Heart left ventricle (tissue), 16 donors: Measurements from ENCODE around the gene NT5C3B. TPM values are rescaled to one million over a fixed set of nuclear protein-coding genes. Genes with fewer than 3 reads are reported as not detected.

Experiments used
- ATAC-seq, 4 donors: fragments of 200-7000 bp; cut with Tn5 transposase; one replicate each; pipeline ENCODE4 v1.9.1; 2020 to 2022; ENCODE audit warnings: moderate library complexity in 4 of 4, mild to moderate bottlenecking in 3 of 4, moderate number of reproducible peaks in 1 of 4
- DNase-seq, 5 donors: peaks; one replicate each; pipeline ENCODE4 v3.0.0-alpha.2; 2020
- H3K27ac ChIP-seq, 12 donors: fragments of 200-600 bp; sonication (generic) in 4 of 12; one replicate each; pipeline versions ENCODE4 v1.5.0 to v1.8.0; 2016 to 2022; ENCODE audit warnings: mild to moderate bottlenecking in 2 of 12
- H3K27me3 ChIP-seq, 9 donors: fragments of 200-600 bp; sonication (generic) in 2 of 9; one replicate each; pipeline versions ENCODE4 v1.5.1 to v1.8.0; 2016 to 2022; ENCODE audit warnings: mild to moderate bottlenecking in 3 of 9
- H3K36me3 ChIP-seq, 9 donors: fragments of 200-600 bp; sonication (generic) in 2 of 9; one replicate each; pipeline versions ENCODE4 v1.5.0 to v1.8.0; 2018 to 2022; ENCODE audit warnings: mild to moderate bottlenecking in 2 of 9
- H3K4me1 ChIP-seq, 12 donors: fragments of 200-600 bp; sonication (generic) in 4 of 12; one replicate each; pipeline versions ENCODE4 v1.5.0 to v1.8.0; 2016 to 2022; ENCODE audit warnings: mild to moderate bottlenecking in 3 of 12
- H3K4me3 ChIP-seq, 12 donors: fragments of 200-600 bp; sonication (generic) in 4 of 12; one replicate each; pipeline versions ENCODE4 v1.5.0 to v1.8.0; 2017 to 2022; ENCODE audit warnings: mild to moderate bottlenecking in 9 of 12, moderate library complexity in 4 of 12
- H3K9me3 ChIP-seq, 12 donors: fragments of 200-600 bp; sonication (generic) in 4 of 12; one replicate each; pipeline versions ENCODE4 v1.5.0 to v1.8.0; 2016 to 2022; ENCODE audit warnings: mild to moderate bottlenecking in 1 of 12
- CTCF ChIP-seq, 12 donors: fragments of 200-600 bp; sonication (generic) in 4 of 12; IDR thresholded peaks; one replicate each; pipeline versions ENCODE4 v1.5.0 to v1.8.0; 2018 to 2022; ENCODE audit warnings: antibody characterized with exemption in 12 of 12, mild to moderate bottlenecking in 5 of 12
- POLR2A ChIP-seq, 2 donors: fragments of 450-650 bp; IDR thresholded peaks; one replicate each; pipeline ENCODE4 v1.6.1; 2017; ENCODE audit warnings: antibody characterized with exemption in 2 of 2, mild to moderate bottlenecking in 2 of 2, moderate library complexity in 2 of 2
- WGBS, 4 donors: extraction: QIAGEN DNeasy Blood & Tissue Kit in 2 of 4; methylation state at CpG; one replicate each; pipeline versions ENCODE4 v1.1.5 to v1.1.7; 2013 to 2018; 5-methylcytosine and 5-hydroxymethylcytosine counted together
- intact Hi-C, 10 donors: fragments of 100-400 bp; cut with DNase I; formaldehyde crosslinking; loops; one replicate each; pipeline versions ENCODE4 v1.11.1 to v1.14.2; 2022
- polyA plus RNA-seq, 2 donors: library from polyadenylated mRNA; stranded (reverse); fragments of 200-250 nt; gene quantifications; one replicate each; pipeline ENCODE4 v1.2.3, GENCODE V29; 2013
- total RNA-seq, 9 donors: library from RNA; depleted of rRNA in 2 of 9; stranded (reverse); fragments of >200 nt in 2 of 9; fragmentation: NEBNext Ultra II Directional in 3 of 9; extraction: Animal tissue kit (Norgen Biotek cat#: 25700) in 3 of 9; gene quantifications; one replicate each; pipeline versions ENCODE4 v1.1.0 to v1.2.4, GENCODE V29; 2016 to 2023
- donor health status: ischemic (EF 13 %, LVEDD 7.1; RV severe dilation, severe dysfunction).
- donor health status: healthy with polysubstance abuse.
- donor health status: DM: no; HTN: yes; CAD: no.
- donor health status: DM: no; HTN: no; CAD: no.
- donor health status: ischemic (EF 25% LVEDD 6.9; RV normal size, moderate dysfunction).
- donor health status: ischemic (EF 25% LVEDD 5.7; RV mildly dilated, moderate dysfunction).
- donor health status: healthy.
- donor health status: DM: yes; HTN: yes; CAD: no.
- donor health status: ischemic (EF 35%, LVEDD 5.7; RV mildly dilated, moderate dysfunction).
- donor health status: nonischemic (EF 11% LVEDD 7.7; RV severe dilation, severe dysfunction).
- donor health status: DM: yes; HTN: yes; CAD: no.
- donor health status: PGD.
- donor health status: ischemic (EF 29% LVEDD 5.4; RV normal size, mild dysfunction).
- donor health status: nonischemic (EF 23%, LVEDD 6.1; RV moderate dilation, normal function).

NT5C3B gene
- total and polyA plus RNA-seq, 11 donors, result 16.0 to 50.9 (median 25.2) TPM

GRCh38 chr17:41813699-41814124 is 22.3 kb downstream of the NT5C3B start:
- H3K27me3 ChIP-seq, result peaks cover 0 to 9% (median 0%) of the 10 kb centered on the region in 9 donors
- H3K27ac ChIP-seq, result peak overlapping the region in 4 of 12 donors; percentile 68 to 84 (median 80)
- peak overlapping the region in 9 of 12 donors; percentile 63 to 93 (median 75) for H3K4me3 ChIP-seq
- peaks cover 0 to 36% (median 18%) of the 10 kb centered on the region in 12 donors for H3K4me1 ChIP-seq
- WGBS, 4 donors, result 72 to 83% (median 80%) methylated on average over 8 to 9 of the region's 9 CpGs
- no peaks in the 10 kb centered on the region for H3K9me3 ChIP-seq
- TF ChIP-seq CTCF (IDR thresholded peaks at IDR 0.05) (no peak), POLR2A (IDR thresholded peaks at IDR 0.05) (no peak)
- no peak for ATAC-seq
- no peak for DNase-seq
- peaks cover 0 to 3% (median 0%) of the 10 kb centered on the region in 9 donors for H3K36me3 ChIP-seq
- intact Hi-C loops, result loop anchor here in 2 of 10 donors (2.0 to 10.0 kb wide), 2 partner anchors 21 to 71 kb away; no protein-coding TSS in a partner anchor

DNA sequence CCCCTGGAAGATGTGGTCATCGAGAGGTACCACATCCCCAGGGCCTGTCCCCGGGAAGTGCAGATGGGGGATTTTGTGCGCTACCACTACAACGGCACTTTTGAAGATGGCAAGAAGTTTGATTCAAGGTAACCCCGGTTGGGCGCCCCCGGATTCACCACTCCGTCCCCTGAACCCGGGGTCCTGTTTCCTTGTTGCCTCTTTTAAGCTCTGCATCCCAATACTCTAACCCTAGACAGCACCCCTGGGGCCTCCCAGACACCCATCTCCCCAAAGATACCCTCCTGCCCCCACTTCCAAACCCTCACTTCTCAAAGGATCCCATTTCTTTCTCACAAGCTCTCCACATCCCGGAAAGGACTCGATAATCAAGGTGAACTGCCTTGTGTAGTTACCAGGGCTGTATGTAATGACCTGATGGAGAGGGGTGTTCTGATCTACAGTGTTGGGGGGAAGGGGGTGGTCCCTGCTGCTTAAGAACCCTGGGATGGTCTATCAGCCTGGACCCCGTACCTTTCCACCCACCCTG is 22.8 kb downstream of the NT5C3B start:
- no peak for DNase-seq
- peaks cover 0 to 9% (median 0%) of the 10 kb centered on the region in 9 donors for H3K27me3 ChIP-seq
- H3K27ac ChIP-seq, result peak overlapping the region in 9 of 12 donors; percentile 22 to 84 (median 70)
- H3K9me3 ChIP-seq, result no peaks in the 10 kb centered on the region
- H3K36me3 ChIP-seq, result peaks cover 0 to 1% (median 0%) of the 10 kb centered on the region in 9 donors
- no peak for TF ChIP-seq CTCF (IDR thresholded peaks at IDR 0.05)
- no peak for TF ChIP-seq POLR2A (IDR thresholded peaks at IDR 0.05)
- WGBS, 4 donors, result 31 to 46% (median 40%) methylated on average over 10 to 12 of the region's 12 CpGs
- peak overlapping the region; percentile 3 to 93 (median 66) for H3K4me3 ChIP-seq
- intact Hi-C loops, result loop anchor here in 2 of 10 donors (2.0 to 10.0 kb wide), 2 partner anchors 22 to 72 kb away; no protein-coding TSS in a partner anchor
- H3K4me1 ChIP-seq, result peaks cover 0 to 36% (median 18%) of the 10 kb centered on the region in 12 donors
- ATAC-seq, result no peak

DNA sequence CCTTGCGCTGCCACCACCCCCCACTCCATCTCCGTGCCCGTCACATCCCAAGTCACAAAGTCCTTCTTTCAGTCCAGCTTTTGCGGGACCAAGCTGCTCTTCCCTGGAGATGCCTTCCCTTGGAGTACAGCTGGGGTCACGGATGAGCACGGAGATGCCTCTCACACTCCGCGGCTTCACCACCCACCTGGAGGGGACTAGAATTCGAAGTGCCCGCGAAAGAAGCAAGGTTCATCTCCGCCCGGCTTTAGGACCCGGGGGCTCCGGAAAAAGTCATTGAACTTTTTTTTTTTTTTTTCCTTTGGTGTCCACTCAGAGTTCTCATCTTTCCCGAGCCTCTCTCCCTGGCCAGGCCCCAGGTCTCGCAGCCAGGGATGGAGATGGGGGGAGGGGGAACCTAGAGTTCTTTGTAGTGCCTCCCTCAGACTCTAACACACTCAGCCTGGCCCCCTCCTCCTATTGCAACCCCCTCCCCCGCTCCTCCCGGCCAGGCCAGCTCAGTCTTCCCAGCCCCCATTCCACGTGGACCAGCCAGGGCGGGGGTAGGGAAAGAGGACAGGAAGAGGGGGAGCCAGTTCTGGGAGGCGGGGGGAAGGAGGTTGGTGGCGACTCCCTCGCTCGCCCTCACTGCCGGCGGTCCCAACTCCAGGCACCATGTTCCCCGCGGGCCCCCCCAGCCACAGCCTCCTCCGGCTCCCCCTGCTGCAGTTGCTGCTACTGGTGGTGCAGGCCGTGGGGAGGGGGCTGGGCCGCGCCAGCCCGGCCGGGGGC is 23.5 kb downstream of the NT5C3B start, which contains the start of gene FKBP10:
FKBP10 (plus strand) TSS at position 624 of the 771 bp plus-strand sequence; CDS start at position 655, 31 bp downstream.
- Histone ChIP-seq H3K27me3 (peaks cover 0 to 9% (median 0%) of the 10 kb centered on the region in 9 donors), H3K36me3 (no peaks in the 10 kb centered on the region), H3K4me1 (peaks cover 0 to 36% (median 18%) of the 10 kb centered on the region in 12 donors), H3K9me3 (no peaks in the 10 kb centered on the region), H3K27ac (peak within 1 kb of the TSS in 11 of 12 donors; percentile 42 to 84 (median 68)), H3K4me3 (peak within 1 kb of the TSS; percentile 62 to 93 (median 67))
- ATAC-seq (peak; percentile 35 to 78 (median 66)), DNase-seq (peak; percentile 77 to 81 (median 78))
- WGBS, 4 donors, result 1 to 7% (median 6%) methylated on average over 20 to 35 of the region's 35 CpGs
- intact Hi-C loops, result loop anchor here in 2 of 10 donors (2.0 to 10.0 kb wide), 2 partner anchors 22 to 72 kb away; no protein-coding TSS in a partner anchor
- TF ChIP-seq POLR2A (IDR thresholded peaks at IDR 0.05), result no peak
- no peak for TF ChIP-seq CTCF (IDR thresholded peaks at IDR 0.05)
